HG03342 (cell line): Measurements from ENCODE around the gene PRCC.

Source experiments
- ATAC-seq: cut with Tn5 transposase; IDR thresholded peaks from one replicate; pipeline ENCODE4 v1.9.1; 2021; ENCODE audit warnings: mild to moderate bottlenecking, moderate library complexity; ENCODE audit not compliant: unreplicated experiment

Gene PRCC

GRCh38 chr1:156767101-156767878, at the start of gene PRCC:
PRCC (plus strand) TSS chr1:156767535; CDS start chr1:156767772, 237 bp downstream.
- peak; percentile 92 for ATAC-seq

DNA sequence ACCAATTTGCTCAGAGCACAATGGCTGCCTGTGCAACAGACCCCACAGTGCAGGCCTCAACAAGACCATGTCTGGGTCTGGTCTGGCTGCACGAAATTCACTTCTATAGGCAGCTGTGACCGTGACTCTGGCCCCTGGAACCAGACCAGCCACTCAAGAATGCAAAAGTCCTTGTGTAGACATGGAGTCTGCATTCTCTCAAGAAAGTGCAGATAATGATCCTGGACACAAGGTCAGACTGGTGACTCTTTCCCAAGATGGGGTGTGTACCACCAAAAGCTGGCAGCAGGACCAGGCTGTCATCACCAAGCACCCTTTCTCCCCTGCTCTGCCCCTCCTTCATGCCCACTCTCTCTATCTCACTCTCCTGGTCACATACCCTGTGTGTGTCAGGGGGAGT, 46.2 kb upstream of the PRCC start:
- no peak for ATAC-seq

- no peak for ATAC-seq
These were observed 45.8 kb upstream of the PRCC start for GRCh38 chr1:156721535-156721934.

GRCh38 chr1:156725683-156726280, 41.6 kb upstream of the PRCC start:
- ATAC-seq, result no peak

- ATAC-seq, result no peak
These were observed 40.6 kb upstream of the PRCC start for GRCh38 chr1:156726549-156727226.

- ATAC-seq, result no peak
These were observed 39.8 kb upstream of the PRCC start for GRCh38 chr1:156727492-156727891.

DNA sequence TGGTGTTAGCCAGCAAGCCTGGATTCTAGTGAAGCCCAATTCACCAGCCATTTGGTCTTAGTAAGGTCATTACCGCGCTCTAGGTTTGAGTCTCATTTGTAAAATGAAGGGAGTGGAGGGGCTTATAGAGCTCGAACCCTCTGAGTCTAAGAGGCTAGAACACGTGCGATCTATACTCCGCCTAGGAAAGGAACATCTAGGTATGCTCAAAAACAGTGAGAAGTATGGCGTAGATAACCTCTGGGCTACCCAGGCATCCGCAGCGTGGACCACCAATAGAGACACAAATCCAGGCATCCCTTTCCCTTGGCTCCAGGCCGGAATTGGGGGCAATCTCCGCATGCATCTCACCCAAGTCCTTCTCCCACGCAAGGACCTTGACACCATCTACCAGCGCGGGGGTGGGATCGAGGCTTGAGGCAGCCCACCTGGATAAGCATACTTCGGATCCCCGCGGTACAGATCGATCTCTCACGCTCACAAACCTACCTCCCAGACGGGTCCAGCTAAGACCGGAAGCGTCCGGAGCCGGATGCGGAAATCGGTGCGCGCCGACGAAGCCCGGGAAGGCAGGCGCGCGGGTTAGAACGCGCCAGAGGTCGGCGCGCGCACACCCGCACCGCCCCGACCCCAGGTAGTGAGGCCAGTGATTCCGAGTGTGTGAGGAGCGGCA, 39.3 kb upstream of the PRCC start, which contains the start of gene METTL25B:
METTL25B (plus strand) TSS at position 544 of the 673 bp plus-strand sequence. CDS start 636 bp downstream, outside the sequence.
- peak; percentile 42 for ATAC-seq

- peak; percentile 83 for ATAC-seq
These were observed 38.5 kb upstream of the PRCC start, which contains the start of gene ISG20L2 for GRCh38 chr1:156728599-156729462. ISG20L2 (minus strand) TSS chr1:156728766; CDS start chr1:156727652, 1,114 bp downstream.

DNA sequence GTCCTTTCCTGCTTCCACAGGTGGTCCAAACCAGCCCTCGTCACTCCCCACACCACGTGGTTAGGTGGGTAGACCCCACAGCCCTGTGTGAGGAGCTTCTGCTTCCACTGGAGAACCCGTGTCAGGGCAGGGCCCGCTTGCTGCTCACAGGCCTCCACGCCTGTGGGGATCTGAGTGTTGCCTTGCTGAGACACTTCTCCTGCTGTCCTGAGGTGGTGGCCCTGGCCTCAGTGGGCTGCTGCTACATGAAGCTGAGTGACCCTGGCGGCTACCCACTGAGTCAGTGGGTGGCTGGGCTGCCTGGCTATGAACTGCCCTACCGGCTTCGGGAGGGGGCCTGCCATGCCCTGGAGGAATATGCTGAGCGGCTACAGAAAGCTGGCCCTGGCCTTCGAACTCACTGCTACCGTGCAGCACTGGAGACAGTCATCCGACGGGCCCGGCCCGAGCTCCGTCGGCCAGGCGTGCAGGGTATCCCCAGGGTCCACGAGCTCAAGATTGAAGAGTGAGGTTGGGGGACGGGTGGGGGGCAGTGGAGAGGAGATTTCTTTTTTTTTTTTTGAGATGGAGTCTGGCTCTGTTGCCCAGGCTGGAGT, 33.2 kb upstream of the PRCC start:
- no peak for ATAC-seq

DNA sequence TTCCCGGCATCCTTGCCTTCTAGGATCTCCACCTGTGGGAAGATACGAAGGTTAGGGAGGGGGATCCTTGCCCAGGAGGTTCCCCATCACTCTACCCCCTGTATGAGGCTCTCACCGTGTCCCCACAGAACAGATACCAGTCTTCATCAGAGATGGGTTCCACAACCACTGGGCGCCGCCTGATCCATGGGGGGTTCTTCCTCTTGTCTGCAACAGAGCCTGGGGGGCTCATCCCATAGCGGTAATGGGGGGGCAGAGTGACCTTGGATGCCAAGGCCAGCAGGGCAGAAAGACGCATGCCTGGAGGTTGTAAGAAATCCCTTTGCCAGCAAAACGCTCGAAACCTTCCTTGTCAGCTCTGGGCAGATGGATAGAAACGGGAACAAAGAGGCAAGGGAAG, 28.9 kb upstream of the PRCC start:
- no peak for ATAC-seq

GRCh38 chr1:156738916-156739315, 28.4 kb upstream of the PRCC start:
- no peak for ATAC-seq

DNA sequence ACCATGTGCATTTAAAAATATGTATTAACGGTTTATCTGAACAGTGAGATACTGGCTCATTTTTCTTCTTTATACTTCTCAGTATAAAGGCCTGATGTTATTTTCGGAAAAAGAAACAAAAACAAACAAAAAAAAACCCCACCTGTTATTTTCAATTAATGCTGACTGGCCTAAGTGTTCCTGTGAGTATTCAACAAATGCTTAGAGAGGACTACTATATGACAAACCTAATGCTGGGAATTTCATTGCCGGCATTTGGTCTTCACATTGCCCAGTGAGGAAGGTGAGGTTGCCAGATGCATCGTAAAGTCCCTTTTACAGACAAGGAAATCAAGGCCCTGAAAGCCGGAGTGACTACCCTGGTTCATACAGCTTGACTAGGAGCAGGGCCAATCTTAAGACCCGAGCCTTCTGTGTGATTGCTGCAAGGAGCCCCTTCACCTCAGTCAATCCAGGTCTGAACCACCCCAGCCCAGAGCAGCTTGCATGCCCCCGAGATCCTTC, 27.0 kb upstream of the PRCC start:
- ATAC-seq, result no peak

- peak; percentile 77 for ATAC-seq
These were observed 26.4 kb upstream of the PRCC start, which contains the start of gene MRPL24 for GRCh38 chr1:156740741-156741480. MRPL24 (minus strand) TSS chr1:156741088; CDS start chr1:156738704, 2,384 bp downstream.

GRCh38 chr1:156741481-156741983, 25.8 kb upstream of the PRCC start:
- no peak for ATAC-seq

DNA sequence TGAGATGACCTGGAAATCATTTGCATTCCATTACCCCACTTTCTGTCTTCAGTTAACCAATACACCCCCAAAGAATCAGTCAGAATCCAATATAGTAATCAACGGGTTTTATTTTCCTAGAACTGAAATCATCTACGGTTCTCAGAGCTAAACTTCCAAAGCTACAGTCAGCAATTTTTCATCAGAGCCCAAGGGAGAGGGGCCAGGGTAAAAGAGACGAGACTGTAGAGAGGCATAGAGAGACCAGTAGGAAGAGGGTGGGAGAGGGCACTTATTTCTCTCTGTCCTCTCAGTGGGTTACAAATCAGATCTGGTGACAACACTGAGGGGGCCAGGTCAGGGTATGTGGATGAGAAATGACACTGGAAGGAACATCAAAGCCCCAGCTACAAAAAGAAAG, 25.3 kb upstream of the PRCC start:
- ATAC-seq, result no peak

DNA sequence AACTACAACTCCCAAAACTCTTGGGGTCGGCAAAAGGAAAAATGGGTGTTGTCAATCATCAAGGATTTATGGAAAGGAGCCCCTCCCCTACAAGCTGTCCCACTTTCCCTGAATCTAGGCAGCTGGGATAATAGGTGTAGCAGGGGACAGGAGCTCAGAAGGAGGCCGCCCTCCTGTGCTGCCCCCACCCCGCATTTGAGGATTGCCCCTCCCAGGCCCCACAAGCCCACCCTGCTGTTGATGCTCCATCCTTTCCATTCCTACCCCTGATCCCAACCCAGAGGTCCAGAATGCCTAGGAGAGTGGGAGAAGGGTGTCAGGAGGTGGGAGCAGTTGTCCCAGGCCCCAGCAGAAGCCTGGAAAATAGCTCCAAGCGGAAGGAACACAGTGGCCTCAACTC, 24.5 kb upstream of the PRCC start:
- ATAC-seq, result no peak

- no peak for ATAC-seq
These were observed 23.7 kb upstream of the PRCC start for GRCh38 chr1:156743367-156744302.
